Right renal pelvis (tissue), 4 donors: Measurements from ENCODE around the gene IFNB1. TPM values are rescaled to one million over a fixed set of nuclear protein-coding genes. Genes with fewer than 3 reads are reported as not detected.

ENCODE experiments used
- DNase-seq, 4 donors: peaks; one replicate each; pipeline ENCODE4 v3.0.0-alpha.2; 2013; ENCODE audit warnings: low read depth in 4 of 4, low spot score in 3 of 4, missing footprints in 1 of 4
- polyA plus RNA-seq, 4 donors: library from polyadenylated mRNA; unstranded; fragments of 120-200 nt; gene quantifications; one replicate each; pipeline ENCODE4 v1.2.1, GENCODE V29; 2013; ENCODE audit not compliant: insufficient read length in 4 of 4

Gene IFNB1
- polyA plus RNA-seq = not detected

DNA sequence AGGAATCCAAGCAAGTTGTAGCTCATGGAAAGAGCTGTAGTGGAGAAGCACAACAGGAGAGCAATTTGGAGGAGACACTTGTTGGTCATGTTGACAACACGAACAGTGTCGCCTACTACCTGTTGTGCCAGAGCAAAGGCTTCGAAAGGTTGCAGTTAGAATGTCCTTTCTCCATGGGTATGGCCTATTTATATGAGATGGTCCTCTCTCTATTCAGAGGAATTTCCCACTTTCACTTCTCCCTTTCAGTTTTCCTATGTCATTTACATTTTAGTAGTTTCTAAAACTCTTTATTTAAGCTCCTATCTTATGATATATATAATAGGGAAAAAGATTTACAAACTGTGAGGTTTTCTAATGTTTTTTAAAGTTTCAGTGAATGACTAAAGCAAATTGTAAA is at the start of gene IFNB1:
IFNB1 (minus strand) TSS at position 162 of the 400 bp plus-strand sequence; CDS start at position 89, 73 bp downstream.
- DNase-seq = no peak

DNA sequence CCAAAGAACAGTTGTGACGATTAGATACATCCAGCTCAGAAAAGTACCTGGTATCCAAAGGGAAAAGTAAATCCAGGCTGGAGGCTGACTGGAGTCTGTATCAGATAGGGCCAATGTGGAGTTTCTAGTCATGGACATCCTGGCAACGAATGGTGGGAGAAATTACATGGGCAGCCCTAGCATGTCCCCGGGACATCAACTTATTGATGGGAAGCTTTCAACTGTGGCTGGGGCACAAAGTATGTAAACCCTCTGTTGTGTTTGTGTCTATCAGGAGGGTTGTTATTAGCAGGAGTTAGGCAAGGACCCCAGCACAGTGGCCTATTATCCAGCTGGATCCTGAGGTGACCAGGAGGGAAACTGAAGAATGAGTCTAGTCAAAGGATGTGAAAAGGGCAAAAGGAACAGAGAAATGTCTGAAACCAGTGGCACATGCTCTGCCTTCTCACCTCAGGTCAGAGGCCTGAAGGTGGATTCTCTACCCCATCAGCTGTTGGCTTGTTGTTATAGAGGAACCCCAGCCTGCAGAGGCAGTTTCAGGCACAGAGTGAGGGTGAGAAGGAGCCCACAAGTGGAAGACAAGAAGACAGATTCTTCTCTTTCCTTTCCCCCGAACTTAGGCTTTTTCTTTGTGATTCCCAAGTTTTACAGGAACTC is 44.0 kb upstream of the IFNB1 start:
- DNase-seq = no peak

DNA sequence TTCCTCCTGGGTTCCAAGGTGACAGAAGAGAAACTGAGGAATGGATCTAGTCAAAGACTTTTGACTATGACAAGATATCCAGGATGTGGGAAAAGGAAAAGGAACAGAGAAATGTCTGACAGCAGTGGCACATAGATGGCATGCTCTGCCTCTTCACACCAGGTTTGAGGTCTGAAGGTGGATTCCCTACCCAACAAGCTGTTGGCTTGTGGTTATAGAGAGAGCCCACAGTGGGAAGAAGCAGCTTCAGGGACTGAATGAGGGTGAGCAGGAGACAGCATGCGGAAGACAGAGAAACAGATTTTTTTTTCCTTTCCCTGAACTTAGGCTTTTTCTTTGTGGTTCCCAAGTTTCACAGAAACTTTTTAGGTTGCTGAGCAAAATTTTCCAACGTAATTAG is 43.3 kb upstream of the IFNB1 start:
- no peak for DNase-seq

DNA sequence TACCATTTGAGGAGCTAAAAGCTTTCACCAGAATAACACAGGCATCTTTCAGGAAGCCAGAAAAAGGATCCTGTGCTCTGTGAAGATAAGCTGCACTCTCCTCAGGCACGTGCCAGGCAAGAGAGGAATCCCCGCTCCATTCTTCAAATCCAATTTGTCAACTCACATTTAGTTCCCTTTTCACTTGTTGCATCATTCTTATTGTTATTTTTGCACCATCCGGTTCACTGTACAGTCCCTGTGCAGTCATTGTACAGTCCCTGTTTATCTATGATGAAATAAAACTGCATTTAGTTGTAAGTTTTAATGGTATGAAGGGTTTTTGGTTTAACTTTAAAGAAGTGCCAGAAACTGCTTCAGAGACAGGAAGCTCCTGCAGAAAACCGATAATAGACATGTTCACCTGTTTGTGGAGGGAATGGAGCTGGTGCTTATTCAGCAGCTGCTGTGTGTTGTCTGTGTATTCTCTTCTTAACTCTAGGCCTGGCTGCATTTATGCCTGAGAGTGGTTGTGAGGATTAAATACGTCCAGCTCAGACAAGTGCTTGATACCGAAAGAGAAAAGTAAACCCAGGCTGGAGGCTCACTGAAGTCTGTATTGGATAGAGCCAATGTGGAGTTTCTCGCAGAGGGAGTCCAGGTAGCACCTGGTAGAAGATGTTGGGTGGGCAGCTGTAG is 41.5 kb upstream of the IFNB1 start:
- no peak for DNase-seq

DNA sequence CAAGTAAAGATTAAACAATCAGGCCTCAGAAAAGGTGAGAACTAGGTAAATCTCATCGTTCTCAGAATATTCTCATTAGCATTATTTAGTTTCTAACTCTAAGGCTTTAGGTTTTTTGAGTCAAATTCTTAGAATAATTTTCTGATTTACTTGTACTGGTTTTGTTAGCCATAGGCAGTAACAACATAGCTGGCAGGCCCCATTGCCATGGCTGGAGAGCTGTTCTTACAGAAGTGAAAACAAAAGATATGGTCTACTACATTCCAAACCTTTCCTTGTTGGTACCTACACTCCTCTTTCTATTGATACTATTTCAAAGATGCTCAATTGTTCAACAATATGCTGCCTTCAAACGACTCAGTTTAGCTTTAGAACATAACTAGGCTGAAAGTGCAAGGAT is 36.6 kb upstream of the IFNB1 start:
- no peak for DNase-seq

DNA sequence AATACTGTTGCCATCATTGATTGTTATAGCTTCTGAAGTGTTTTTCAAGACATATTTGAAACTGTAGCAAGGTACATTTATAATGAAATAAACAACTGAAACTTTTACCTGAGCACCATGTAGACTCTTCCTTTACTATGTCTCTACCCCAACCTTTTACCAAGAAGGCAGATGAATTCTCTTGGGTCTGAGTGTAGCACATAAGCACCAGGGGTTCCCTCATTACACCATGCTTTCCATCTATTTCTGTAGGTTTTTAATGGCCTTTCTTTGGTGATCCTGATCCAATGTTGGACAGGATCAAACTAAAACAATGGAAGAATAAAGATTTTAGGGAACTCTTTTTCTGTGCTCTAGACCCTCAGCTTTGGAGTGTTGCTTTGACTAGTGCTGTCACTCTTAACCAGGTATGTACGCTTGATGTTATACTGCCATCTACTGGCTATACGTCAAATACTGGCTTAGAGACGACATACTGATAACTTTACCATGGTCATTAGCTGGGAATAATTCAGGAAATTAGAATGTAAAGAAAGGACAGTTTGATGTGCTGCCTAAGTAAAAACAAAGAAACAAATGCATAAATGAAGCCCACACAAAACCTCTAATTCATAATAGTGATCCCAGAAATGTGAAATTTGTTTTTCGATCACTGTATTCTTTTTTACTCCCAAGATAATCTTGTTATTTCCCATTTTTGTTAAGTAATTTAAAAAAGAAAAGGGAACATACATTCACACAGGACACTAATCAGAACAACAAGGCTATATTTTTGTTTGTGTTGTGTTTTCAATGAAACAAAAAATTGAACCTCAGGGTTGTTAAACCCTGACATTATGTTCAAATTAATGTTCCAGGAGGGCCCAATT is 33.2 kb upstream of the IFNB1 start:
- peak; percentile 37 to 63 (median 55) for DNase-seq

DNA sequence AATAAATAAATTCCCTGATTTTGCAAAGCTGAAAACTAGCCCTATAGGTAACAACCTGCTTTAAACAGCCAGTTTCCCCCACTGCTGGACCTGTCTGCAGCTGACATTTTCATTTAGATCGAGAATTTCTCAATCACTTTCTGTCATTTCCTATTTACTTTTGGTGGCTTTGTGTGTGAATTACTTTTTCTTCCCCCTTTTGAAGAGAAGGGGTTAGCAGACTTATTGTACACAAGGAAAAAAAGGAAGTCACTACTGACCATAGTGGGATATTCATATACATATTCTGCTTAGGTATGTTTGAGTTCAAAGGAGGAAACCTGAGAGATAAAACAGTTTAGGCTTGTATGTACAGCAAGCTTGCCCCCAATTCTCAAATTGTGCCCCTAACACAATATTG is 27.0 kb upstream of the IFNB1 start:
- no peak for DNase-seq

DNA sequence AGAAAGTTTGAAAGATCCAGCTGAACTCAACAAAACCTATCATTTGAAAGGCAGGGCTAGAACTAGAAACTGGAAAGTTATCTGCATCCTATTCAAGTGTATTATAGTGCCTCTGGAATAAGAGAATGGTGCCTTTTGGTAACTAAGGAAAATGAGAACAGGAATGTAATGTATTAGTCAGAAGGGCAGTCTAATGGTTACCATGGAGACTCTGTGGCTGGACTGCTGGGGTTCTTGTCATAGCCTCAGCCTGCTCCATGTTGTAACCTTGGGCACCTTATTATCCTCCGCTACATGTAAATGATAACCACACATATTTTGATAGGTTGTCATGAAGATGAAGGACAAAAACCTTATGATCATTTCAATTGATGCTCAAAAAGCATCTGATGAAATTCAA is 24.6 kb upstream of the IFNB1 start:
- no peak for DNase-seq

DNA sequence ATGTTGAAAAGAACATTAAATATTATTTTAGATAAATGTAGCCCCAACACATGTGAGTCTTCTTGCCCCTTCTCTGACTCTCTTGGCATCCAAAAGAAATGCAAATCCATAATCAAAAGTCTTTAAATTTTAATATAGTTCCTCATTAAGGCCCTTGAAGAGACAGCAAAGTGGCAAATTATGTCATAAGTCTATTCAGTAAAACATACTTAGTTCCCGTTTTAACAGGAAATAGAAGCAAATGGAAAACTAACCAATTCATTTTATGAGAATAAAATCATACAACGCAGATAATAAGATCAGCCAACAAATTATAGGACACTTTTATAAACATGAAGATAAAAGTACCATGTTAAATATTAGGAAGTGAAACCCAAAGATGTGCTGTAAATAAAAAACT is 20.1 kb upstream of the IFNB1 start:
- no peak for DNase-seq

DNA sequence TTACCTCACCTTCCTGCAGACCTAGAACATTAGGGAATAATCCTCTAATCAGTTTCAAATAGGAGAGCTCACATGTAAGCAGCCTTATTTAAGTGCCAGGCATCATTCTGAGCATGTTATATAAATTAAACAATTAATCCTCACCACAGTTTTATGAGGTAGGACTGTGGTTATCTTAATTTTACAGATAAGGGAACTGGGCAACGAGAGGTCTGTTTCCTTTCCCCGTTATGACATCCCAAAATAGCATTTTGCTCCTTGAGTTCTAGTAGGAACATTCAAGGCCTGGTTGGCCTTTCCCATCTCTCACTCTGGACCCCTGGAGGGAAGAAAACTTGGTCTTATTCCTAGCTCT is 19.1 kb upstream of the IFNB1 start:
- no peak for DNase-seq

DNA sequence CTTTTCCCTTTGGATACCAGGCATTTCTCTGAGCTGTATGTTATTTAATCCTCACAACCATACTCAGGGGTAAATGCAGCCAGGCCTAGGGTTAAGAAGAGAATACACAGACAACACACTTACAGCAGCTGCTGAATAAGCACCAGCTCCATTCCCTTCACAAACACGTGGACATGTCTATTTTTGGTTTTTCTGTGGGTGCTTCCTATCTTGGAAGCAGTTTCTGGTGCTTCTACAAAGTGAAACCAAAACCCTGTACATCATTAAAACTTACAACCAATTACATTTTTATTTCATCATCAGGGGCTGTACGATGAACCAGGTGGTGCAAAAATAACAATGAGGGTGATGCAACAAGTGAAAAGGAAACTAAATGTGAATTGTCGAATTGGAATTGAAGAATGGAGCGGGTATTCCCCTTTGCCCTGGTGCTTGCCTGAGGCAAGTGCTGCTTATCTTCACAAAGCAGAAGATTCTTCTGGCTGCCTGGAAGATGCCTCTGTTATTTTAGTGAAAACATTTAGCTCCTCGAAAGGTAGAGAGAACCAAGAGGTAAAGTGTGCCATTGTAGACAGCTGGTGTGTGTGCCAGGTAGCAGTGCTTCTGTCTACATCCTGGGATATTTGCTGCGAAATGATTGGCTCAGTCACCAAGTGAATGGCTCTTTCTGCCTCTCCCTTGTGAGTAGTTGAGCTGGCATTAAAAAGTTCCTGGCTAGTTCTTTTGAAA is 18.6 kb upstream of the IFNB1 start:
- no peak for DNase-seq

DNA sequence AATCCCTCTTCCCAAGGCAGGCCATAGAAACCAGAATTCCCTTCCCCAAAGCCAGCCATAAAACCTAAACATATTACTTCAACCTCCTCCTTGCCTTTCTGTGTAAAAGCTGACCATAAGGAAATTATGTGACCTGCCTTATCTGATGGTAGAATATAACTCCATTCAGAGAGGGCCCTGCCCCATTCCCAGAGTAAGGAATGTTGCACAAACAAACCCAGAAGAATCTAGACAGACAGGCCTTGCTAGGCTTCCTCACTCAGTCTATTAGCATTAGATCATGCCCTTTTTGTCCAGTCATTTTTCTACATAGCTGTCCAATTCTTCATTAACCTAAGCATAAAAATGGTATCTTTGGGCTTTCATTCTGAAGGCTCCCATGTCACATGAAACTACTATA is 17.8 kb upstream of the IFNB1 start:
- no peak for DNase-seq

DNA sequence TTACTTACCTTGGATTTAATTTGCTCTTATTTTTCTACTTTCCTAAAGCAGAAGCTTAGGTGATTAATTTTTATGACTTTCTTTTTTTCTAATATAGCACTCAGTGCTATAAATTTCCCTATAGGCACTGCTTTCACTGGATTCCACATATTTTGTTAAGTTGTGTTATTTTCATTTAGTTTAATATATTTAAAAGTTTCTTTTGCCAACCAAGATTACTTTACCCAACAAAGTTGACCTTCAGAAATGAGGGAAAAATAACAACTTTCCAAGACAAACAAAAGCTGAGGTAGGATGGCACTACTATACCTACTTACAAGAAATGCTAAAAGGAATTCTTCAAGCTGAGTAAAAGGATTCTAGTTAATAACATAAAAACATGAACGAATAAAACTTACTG is 8.8 kb upstream of the IFNB1 start:
- no peak for DNase-seq

DNA sequence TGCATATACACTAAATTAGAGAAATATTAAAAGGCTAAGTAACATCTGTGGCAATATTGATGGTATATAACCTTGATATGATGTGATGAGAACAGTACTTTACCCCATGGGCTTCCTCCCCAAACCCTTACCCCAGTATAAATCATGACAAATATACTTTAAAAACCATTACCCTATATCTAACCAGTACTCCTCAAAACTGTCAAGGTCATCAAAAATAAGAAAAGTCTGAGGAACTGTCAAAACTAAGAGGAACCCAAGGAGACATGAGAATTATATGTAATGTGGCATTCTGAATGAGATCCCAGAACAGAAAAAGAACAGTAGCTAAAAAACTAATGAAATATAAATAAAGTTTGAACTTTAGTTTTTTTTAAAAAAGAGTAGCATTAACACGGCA is 7.3 kb upstream of the IFNB1 start:
- DNase-seq = no peak

DNA sequence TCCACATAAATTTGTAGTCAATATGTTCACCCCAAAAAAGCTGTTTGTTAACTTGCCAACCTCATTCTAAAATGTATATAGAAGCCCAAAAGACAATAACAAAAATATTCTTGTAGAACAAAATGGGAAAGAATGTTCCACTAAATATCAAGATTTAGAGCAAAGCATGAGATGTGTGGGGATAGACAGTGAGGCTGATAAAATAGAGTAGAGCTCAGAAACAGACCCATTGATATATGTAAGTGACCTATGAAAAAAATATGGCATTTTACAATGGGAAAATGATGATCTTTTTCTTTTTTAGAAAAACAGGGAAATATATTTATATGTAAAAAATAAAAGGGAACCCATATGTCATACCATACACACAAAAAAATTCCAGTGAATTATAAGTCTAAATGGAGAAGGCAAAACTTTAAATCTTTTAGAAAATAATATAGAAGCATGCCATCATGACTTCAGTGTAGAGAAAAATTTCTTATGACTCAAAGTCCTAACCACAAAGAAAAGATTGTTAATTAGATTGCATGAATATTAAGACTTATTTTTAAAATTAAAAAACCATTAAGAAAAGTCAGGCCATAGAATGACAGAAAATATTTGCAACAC is 6.6 kb upstream of the IFNB1 start:
- DNase-seq = no peak

DNA sequence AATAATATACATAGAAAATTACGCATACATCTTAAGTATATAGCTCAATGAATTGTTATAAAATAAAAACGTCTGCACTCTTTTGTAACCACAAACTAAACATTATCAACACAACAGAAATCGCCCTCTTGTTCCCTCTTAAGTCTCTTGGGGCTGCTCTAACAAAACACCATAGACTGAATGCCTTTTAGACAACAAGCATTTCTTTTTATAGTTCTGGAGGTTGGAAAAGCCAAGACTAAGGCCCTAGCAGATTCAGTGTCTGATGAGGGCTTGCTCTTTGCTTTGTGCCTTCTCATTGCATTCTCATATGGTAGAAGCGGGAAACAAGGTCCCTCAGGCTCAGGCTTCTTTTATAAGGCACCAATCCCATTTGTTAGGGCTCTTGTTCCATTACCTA is 4.9 kb upstream of the IFNB1 start:
- no peak for DNase-seq

DNA sequence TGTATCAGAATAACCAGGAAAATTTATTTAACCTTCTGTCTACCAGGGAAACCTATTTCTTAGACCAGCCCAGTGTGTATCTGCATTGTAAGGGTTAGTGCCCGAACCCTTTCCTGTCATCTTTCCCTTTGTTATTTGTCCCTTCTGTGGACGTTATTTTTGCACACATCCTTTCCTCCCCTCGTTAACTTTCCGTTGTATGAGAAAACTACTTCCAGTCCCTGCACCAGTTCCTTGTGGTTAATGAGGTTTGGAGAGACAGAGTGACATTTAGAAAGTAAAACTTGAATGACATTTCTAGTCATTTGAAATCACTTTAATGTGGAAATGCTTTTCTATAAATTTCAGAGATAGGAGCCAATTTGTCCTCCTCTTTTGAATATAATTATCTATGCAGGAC is 4.3 kb upstream of the IFNB1 start:
- DNase-seq = no peak

DNA sequence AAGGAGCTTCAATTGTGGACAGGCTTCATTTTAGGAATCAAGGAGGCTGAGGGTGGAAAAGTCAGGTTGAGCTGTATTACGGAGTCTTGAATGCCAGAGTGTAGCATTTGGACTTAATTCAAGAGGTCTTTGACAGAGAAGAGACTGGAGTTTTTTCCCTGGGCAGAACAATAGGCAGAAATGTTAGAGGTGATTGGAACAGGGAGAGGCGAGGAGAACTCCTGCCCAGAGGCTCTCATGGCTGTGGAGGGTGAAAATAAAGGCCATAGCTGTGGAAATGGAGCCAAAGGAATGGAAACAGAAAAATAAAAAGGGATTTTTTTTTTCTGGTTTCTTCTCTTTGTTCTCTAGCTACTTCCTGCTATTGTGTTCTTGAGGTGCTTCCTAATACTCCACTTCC is 3.7 kb upstream of the IFNB1 start:
- no peak for DNase-seq

DNA sequence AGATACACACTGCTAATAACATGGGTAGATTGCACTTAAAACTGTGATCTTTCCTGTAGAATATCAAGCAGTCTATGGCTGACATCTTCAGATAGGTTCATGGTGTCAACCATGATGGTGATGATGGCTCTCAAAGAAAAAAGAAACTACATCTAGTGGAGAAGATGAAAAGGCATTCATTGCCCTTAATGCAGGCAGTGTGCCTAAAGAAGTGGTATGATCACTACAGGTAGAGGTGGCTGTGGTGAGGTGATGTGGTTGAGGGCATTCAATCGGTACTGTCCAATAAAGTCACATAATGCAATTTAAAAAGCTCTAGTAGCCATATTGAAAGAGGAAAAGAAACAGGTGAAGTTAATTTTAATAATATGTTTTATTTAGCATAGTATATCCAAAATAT is 3.1 kb upstream of the IFNB1 start:
- DNase-seq = no peak

DNA sequence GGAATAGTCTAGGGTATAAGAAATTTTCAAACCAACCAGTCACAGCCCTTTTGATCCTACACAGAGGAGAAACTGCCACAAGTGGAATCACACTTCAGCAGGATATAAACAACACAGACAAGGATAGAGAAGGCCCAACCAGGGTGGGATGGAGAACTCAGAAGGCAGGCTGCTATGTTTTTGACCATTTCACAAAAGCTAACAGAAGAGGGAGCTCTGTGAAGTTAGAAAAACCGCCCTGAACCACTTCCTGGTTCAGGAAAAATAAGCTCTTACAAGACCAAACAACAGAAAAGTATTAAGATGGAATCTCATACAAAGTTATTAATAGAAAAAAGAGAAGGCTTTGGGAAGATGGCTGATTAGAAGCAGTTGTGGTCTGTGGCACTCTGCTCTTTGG is 960 bp upstream of the IFNB1 start:
- no peak for DNase-seq

DNA sequence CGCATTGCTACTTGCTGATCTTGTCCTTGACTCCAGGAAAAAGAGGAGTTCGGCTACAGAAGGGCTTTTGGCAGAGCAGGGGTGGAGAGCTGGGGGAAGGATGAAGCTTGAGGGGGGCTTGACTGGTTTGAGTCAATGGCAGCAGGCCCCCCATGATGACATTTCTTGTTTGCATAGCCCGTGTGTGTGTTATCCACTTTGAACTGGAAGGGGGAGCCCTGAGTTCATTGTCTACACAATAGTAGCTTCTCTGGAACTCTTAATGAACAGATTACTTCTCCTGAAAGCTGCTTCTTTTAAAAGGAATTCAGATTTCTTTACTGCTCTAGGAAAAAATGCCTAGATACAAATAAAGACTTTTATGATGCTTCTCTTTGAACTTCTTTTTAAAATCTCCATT is 2.3 kb downstream of the IFNB1 start:
- no peak for DNase-seq
